Nephron (organoid): ENCODE data around the gene RAB3A.
A peak's percentile ranks its signal among the peaks of the same experiment; 100 is the strongest.

Experiments used
- H3K27ac Mint-ChIP-seq, 3 experiments: 2 replicates each; pipeline ENCODE4 v1.8.0; 2020; ENCODE audit warnings: mixed read lengths in 3 of 3, mild to moderate bottlenecking in 2 of 3, moderate library complexity in 1 of 3
- H3K27me3 Mint-ChIP-seq: 2 replicates; pipeline ENCODE4 v1.8.0; 2021; ENCODE audit warnings: low read depth, mild to moderate bottlenecking, moderate library complexity, mixed read lengths
- H3K36me3 Mint-ChIP-seq: 2 replicates; pipeline ENCODE4 v1.8.0; 2020; ENCODE audit warnings: low read depth, mixed read lengths
- H3K4me1 Mint-ChIP-seq: 2 replicates; pipeline ENCODE4 v1.8.0; 2020; ENCODE audit warnings: mixed read lengths
- H3K4me3 Mint-ChIP-seq, 3 experiments: 2 replicates each; pipeline ENCODE4 v1.8.0; 2020; ENCODE audit warnings: mild to moderate bottlenecking in 3 of 3, mixed read lengths in 3 of 3, moderate library complexity in 2 of 3
- H3K9me3 Mint-ChIP-seq: 2 replicates; pipeline ENCODE4 v1.8.0; 2020; ENCODE audit warnings: mixed read lengths
- CTCF ChIP-seq, 3 experiments: fragments of 200-600 bp; sonication (generic); IDR thresholded peaks; one replicate each; pipeline ENCODE4 v1.5.0; 2021; ENCODE audit warnings: antibody characterized with exemption in 3 of 3; ENCODE audit not compliant: unreplicated experiment in 3 of 3

Gene RAB3A

GRCh38 chr19:18245297-18245696 lies 41.5 kb upstream of the RAB3A start:
- no peaks in the 10 kb centered on the region for H3K36me3 Mint-ChIP-seq
- H3K9me3 Mint-ChIP-seq, result no peaks in the 10 kb centered on the region
- peaks cover 30% of the 10 kb centered on the region for H3K27me3 Mint-ChIP-seq
- no peak for TF ChIP-seq CTCF (IDR thresholded peaks at IDR 0.05; ENCODE audit: unreplicated experiment in 3 of 3)
- H3K4me1 Mint-ChIP-seq, result no peaks in the 10 kb centered on the region
- no peak overlapping the region for H3K27ac Mint-ChIP-seq
- no peak overlapping the region for H3K4me3 Mint-ChIP-seq

GRCh38 chr19:18239303-18239702 lies 35.5 kb upstream of the RAB3A start:
- H3K27ac Mint-ChIP-seq, result no peak overlapping the region
- no peaks in the 10 kb centered on the region for H3K36me3 Mint-ChIP-seq
- TF ChIP-seq CTCF (IDR thresholded peaks at IDR 0.05; ENCODE audit: unreplicated experiment in 3 of 3), result no peak
- H3K4me3 Mint-ChIP-seq, result no peak overlapping the region
- peaks cover 46% of the 10 kb centered on the region for H3K27me3 Mint-ChIP-seq
- H3K4me1 Mint-ChIP-seq, result no peaks in the 10 kb centered on the region
- no peaks in the 10 kb centered on the region for H3K9me3 Mint-ChIP-seq

GRCh38 chr19:18234194-18234593 lies 30.4 kb upstream of the RAB3A start:
- Mint-ChIP-seq H3K36me3 (no peaks in the 10 kb centered on the region), H3K9me3 (peaks cover 6% of the 10 kb centered on the region), H3K27ac (no peak overlapping the region), H3K4me3 (no peak overlapping the region), H3K27me3 (peaks cover 69% of the 10 kb centered on the region), H3K4me1 (no peaks in the 10 kb centered on the region)
- no peak for TF ChIP-seq CTCF (IDR thresholded peaks at IDR 0.05; ENCODE audit: unreplicated experiment in 3 of 3)

GRCh38 chr19:18233224-18233825 lies 29.5 kb upstream of the RAB3A start:
- H3K36me3 Mint-ChIP-seq, result no peaks in the 10 kb centered on the region
- TF ChIP-seq CTCF (IDR thresholded peaks at IDR 0.05; ENCODE audit: unreplicated experiment in 3 of 3), result peak in 1 of 3 experiments; percentile 7
- H3K4me3 Mint-ChIP-seq, result no peak overlapping the region

GRCh38 chr19:18232540-18233223 lies 28.8 kb upstream of the RAB3A start:
- no peaks in the 10 kb centered on the region for H3K36me3 Mint-ChIP-seq
- peak in 1 of 3 experiments; percentile 45 for TF ChIP-seq CTCF (IDR thresholded peaks at IDR 0.05; ENCODE audit: unreplicated experiment in 3 of 3)
- peaks cover 6% of the 10 kb centered on the region for H3K9me3 Mint-ChIP-seq
- H3K4me1 Mint-ChIP-seq, result peaks cover under 1% of the 10 kb centered on the region
- no peak overlapping the region for H3K27ac Mint-ChIP-seq
- peak overlapping the region in 1 of 3 experiments; percentile 59 for H3K4me3 Mint-ChIP-seq
- peaks cover 65% of the 10 kb centered on the region for H3K27me3 Mint-ChIP-seq

More at GRCh38 chr19:18233224-18233825, 29.5 kb upstream of the RAB3A start:
- Mint-ChIP-seq H3K27me3 (peaks cover 65% of the 10 kb centered on the region), H3K9me3 (peaks cover 6% of the 10 kb centered on the region), H3K4me1 (no peaks in the 10 kb centered on the region), H3K27ac (no peak overlapping the region)

- no peak for TF ChIP-seq CTCF (IDR thresholded peaks at IDR 0.05; ENCODE audit: unreplicated experiment in 3 of 3)
- H3K9me3 Mint-ChIP-seq, result peaks cover 6% of the 10 kb centered on the region
- peaks cover 10% of the 10 kb centered on the region for H3K4me1 Mint-ChIP-seq
- H3K36me3 Mint-ChIP-seq, result no peaks in the 10 kb centered on the region
- peaks cover 70% of the 10 kb centered on the region for H3K27me3 Mint-ChIP-seq
- H3K4me3 Mint-ChIP-seq, result no peak overlapping the region
- H3K27ac Mint-ChIP-seq, result no peak overlapping the region
These were observed 27.9 kb upstream of the RAB3A start for GRCh38 chr19:18231775-18232174.
